ENCODE data around the gene PER1. TPM values are rescaled to one million over a fixed set of nuclear protein-coding genes. Genes with fewer than 3 reads are reported as not detected.
A peak's percentile ranks its signal among the peaks of the same experiment; 100 is the strongest.

Gene PER1
- total RNA-seq, 2 experiments from 2014 or later: 46.5 to 55.9 TPM

DNA sequence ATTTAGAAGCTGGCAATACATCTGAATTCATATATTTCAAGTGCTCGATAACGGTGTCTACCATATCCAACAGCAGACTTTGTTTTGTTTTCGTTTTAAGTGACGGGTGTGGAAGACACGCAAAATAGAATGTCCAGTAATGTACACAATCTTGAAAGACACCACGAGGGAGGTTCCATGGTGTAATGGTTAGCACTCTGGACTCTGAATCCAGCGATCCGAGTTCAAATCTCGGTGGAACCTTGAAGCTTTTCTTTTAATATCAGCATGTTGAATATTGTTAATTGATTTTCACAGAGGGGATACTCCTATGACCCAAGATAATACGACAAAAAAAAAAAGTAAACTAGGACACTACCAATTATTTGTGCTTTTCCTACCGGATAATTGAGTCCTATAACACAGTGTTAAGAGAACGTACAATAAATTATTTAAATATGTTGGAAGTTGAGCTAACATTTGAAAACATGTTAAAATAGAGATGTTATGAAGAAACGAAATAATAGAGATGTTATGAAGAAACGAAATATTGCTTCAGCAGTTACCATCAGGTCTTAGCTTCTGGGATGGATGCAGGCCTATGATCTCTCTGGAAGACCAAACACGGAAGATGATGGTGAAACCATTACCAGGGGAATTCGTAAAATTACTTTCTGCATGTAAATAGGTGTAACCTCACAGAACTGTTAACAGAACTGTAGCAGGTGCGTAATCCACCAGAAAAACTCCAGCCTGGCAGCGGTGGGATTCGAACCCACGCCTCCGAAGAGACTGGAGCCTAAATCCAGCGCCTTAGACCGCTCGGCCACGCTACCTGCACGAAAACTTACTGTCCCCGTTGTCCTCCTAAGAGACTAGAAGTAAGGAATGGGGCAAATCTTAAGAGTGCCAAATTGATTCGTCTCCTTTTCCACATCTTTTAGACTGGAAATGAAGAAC is 32.4 kb downstream of the PER1 start:
- ATAC-seq (peak; percentile 35), DNase-seq (peak; percentile 96)
- ChIA-PET CTCF (interaction anchor here (0.6 to 7.8 kb wide), 45 partner anchors 7 to 433 kb away, joined by 3 to 108 read pairs (median 6); partner anchors contain the start of genes AURKB, BORCS6, CTC1 and GUCY2D), POLR2A (interaction anchor here (0.6 to 5.0 kb wide), 12 partner anchors 19 to 504 kb away, joined by 3 to 52 read pairs (median 5); partner anchors contain the start of genes BORCS6, CTC1 and PFAS)
- Mint-ChIP-seq H3K9me3 (ENCODE audit: low read depth) (no peaks in the 10 kb centered on the region), H3K4me3 (peak overlapping the region; percentile 90), H3K27me3 (peaks cover 28% of the 10 kb centered on the region), H3K27ac (peak overlapping the region; percentile 90), H3K36me3 (ENCODE audit: low read depth) (peaks cover 5% of the 10 kb centered on the region), H3K4me1 (peaks cover 54% of the 10 kb centered on the region)
- intact Hi-C loops (cut with DNase I, micrococcal nuclease): loop anchor here (1.0 to 5.0 kb wide), 21 partner anchors 19 to 433 kb away; partner anchors contain the start of genes CTC1 (in 2 of the 2), RANGRF (in 2 of the 2), KDM6B (in 1 of the 2) and NDEL1 (in 1 of the 2)

DNA sequence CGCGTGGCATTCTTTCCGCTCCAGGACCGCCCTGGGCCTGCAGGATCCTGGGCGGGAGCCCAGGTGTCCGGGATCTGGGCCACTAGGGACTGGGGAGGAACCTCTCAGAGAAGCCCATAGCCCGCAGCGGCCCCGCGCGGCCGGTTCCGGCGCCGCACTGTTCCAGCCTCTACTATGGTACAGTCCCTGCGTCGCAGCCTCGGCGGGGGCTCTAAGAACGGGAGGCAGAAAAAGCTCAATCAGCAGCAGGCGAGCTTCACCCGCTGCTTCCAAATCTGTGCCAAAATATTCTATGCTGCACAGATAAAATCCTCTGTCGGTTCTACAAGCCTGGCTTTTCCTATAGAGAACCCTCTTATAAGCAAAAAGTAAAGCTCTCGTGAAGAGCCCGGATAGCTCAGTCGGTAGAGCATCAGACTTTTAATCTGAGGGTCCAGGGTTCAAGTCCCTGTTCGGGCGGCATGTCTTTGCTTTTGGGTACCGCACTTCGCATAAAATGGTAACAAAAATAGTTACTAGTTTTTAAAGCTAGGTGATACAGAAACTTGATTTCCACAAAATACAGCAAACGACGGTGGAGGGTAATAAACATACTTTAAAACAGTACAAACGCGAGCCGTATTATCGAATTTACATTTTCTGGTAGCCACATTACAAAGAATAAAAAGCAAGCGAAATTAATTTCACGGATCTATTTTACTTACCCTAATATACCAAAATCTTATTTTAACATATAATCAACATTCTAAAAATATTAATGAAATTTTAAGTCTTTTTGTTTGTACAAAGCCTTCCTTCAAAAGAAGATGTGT is 33.2 kb downstream of the PER1 start:
- no peaks in the 10 kb centered on the region for H3K9me3 Mint-ChIP-seq (ENCODE audit: low read depth)
- peaks cover 29% of the 10 kb centered on the region for H3K27me3 Mint-ChIP-seq
- H3K36me3 Mint-ChIP-seq (ENCODE audit: low read depth): peaks cover 5% of the 10 kb centered on the region
- peak; percentile 94 for DNase-seq
- ChIA-PET CTCF (interaction anchor here (0.6 to 7.8 kb wide), 46 partner anchors 8 to 432 kb away, joined by 3 to 108 read pairs (median 6); partner anchors contain the start of genes AURKB, BORCS6, CTC1 and GUCY2D), POLR2A (interaction anchor here (1.1 to 5.0 kb wide), 9 partner anchors 19 to 130 kb away, joined by 3 to 52 read pairs (median 11); partner anchors contain the start of genes BORCS6, CTC1 and PFAS)
- ATAC-seq: peak; percentile 58
- peak overlapping the region; percentile 90 for H3K4me3 Mint-ChIP-seq
- peaks cover 46% of the 10 kb centered on the region for H3K4me1 Mint-ChIP-seq
- peak overlapping the region; percentile 94 for H3K27ac Mint-ChIP-seq
- intact Hi-C loops (cut with DNase I, micrococcal nuclease): loop anchor here (1.0 to 5.0 kb wide), 16 partner anchors 20 to 432 kb away; partner anchors contain the start of genes CTC1 (in 2 of the 2), KDM6B (in 1 of the 2), PFAS (in 1 of the 2) and RANGRF (in 1 of the 2)

DNA sequence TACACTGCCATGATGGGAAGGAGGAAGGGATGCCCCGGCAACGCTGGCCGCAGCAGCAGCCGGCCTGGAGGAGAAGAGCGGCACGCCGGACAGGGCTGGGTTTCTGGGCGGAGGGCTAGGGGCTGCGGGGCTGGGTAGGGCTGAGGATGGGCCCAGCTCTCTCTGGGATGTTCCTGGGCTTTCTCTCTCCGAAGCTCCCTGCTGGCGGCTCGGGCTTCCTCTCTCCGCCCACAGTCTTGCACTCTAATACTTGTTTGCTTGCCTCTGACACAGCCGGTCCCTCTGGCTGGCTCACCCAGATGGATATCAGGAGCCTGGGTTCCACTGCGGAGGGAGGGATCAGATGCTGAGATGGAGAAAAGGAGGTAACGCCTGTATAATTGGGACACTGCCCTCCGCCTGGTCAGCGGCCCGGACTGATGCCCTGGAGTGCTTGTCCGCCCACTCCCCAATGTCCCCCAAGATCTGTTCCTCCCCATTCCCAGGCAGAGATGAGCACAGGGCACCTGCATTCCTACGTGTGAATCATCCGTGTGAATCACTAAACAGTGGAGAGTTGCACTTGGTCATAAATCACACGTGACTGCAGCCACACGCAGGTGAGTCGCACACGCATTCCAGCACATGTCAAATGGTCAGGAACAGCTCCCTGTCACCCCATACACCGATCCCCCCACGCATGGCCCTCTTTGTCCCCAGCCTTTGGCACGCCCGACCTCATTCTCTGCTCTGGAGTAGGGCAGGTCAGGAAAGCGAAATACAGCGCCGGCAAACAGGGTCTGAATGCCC is 34.0 kb downstream of the PER1 start, which contains the start of gene ALOXE3:
ALOXE3 (minus strand) TSS at position 535 of the 789 bp plus-strand sequence; CDS start at position 11, 524 bp downstream.
- intact Hi-C loops (cut with DNase I, micrococcal nuclease): loop anchor here (1.0 to 5.0 kb wide), 11 partner anchors 23 to 431 kb away; partner anchors contain the start of genes CTC1 (in 1 of the 2), KDM6B (in 1 of the 2), PFAS (in 1 of the 2) and RANGRF (in 1 of the 2)
- DNase-seq (peak; percentile 57), ATAC-seq (peak; percentile 2)
- H3K4me1 Mint-ChIP-seq: peaks cover 38% of the 10 kb centered on the region
- H3K27ac Mint-ChIP-seq: peak within 1 kb of the TSS; percentile 94
- no peaks in the 10 kb centered on the region for H3K9me3 Mint-ChIP-seq (ENCODE audit: low read depth)
- peaks cover 27% of the 10 kb centered on the region for H3K27me3 Mint-ChIP-seq
- H3K4me3 Mint-ChIP-seq: peak within 1 kb of the TSS; percentile 90
- ChIA-PET POLR2A (interaction anchor here (1.3 to 5.0 kb wide), 4 partner anchors 20 to 130 kb away, joined by 3 to 52 read pairs (median 14); partner anchors contain the start of genes CTC1 and PFAS), CTCF (interaction anchor here (0.7 to 7.8 kb wide), 35 partner anchors 10 to 636 kb away, joined by 3 to 108 read pairs (median 6); partner anchors contain the start of genes AURKB, BORCS6, CTC1 and GUCY2D)
- H3K36me3 Mint-ChIP-seq (ENCODE audit: low read depth): peaks cover 5% of the 10 kb centered on the region

DNA sequence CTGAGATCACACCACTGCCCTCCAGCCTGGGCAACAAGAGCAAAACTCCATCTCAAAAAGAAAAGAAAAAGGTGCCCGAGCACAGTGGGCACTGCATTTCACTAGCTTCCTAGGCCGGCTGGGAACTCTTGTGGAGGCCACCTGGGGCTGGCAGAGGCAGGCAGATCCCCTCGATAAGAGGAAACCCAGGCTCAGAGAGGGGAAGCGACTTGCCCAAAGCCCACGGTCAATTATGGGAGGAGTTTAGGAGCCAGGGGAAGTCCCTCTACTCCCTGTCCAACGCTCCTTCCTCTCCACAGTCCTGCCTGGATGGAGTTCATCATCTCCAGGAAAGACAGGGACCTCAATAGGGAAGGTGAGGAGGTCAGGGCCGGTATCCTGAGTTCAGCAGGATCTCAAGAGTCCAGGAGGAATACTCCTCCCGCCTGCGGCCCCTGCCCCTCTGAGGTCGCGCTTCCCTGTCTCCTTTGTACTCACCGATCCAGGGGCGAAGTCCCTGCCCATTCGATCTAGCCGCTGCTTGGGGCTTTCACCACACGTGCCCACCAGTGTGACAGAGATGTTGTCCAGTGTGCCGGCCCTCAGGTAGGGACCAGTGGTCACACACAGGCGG is 34.7 kb downstream of the PER1 start:
- POLR2A ChIA-PET: interaction anchor here (0.6 to 3.1 kb wide), 3 partner anchors 56 to 131 kb away, joined by 3 to 12 read pairs (median 3); partner anchors contain the start of genes CTC1 and PFAS
- Mint-ChIP-seq H3K27me3 (peaks cover 28% of the 10 kb centered on the region), H3K9me3 (ENCODE audit: low read depth) (no peaks in the 10 kb centered on the region), H3K27ac (no peak overlapping the region), H3K4me3 (peak overlapping the region; percentile 90), H3K36me3 (ENCODE audit: low read depth) (peaks cover 5% of the 10 kb centered on the region), H3K4me1 (peaks cover 32% of the 10 kb centered on the region)
- ATAC-seq: no peak
- no peak for DNase-seq
- intact Hi-C loops (cut with DNase I, micrococcal nuclease): loop anchor here in 1 of 2 experiments (5.0 kb wide), 1 partner anchor 235 kb away; no protein-coding TSS in a partner anchor
- CTCF ChIA-PET: interaction anchor here (0.6 to 7.8 kb wide), 13 partner anchors 10 to 637 kb away, joined by 3 to 108 read pairs (median 12); partner anchors contain the start of genes BORCS6 and SLC25A35

DNA sequence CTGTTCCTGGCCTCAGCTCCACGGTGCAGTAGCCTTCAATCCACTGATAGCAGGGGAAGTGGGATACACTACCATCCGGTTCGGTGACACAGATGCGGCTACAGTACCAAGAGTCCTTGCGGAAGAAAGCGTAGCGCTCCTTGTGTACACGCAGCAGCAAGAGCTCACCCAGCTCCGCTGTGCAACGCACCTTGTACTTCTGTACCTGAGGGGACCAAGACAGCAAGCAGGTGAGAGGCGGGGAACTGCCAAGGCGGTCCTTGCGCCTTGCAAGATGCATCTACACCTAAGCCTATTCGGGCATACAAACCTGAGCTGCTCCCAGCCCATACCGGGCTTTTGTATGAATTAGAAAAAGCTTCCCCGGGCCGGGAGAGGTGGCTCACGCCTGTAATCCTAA is 35.4 kb downstream of the PER1 start:
- ATAC-seq (no peak), DNase-seq (no peak)
- no peaks in the 10 kb centered on the region for H3K9me3 Mint-ChIP-seq (ENCODE audit: low read depth)
- peaks cover 5% of the 10 kb centered on the region for H3K36me3 Mint-ChIP-seq (ENCODE audit: low read depth)
- intact Hi-C loops (cut with DNase I, micrococcal nuclease): loop anchor here in 1 of 2 experiments (5.0 kb wide), 1 partner anchor 234 kb away; no protein-coding TSS in a partner anchor
- ChIA-PET POLR2A (interaction anchor here (0.6 to 0.8 kb wide), 2 partner anchors 56 to 102 kb away, joined by 3 read pairs; no protein-coding TSS in a partner anchor), CTCF (interaction anchor here (0.6 to 6.7 kb wide), 9 partner anchors 10 to 172 kb away, joined by 3 to 108 read pairs (median 4); no protein-coding TSS in a partner anchor)
- H3K27ac Mint-ChIP-seq: no peak overlapping the region
- peaks cover 30% of the 10 kb centered on the region for H3K4me1 Mint-ChIP-seq
- H3K4me3 Mint-ChIP-seq: no peak overlapping the region
- H3K27me3 Mint-ChIP-seq: peaks cover 28% of the 10 kb centered on the region

DNA sequence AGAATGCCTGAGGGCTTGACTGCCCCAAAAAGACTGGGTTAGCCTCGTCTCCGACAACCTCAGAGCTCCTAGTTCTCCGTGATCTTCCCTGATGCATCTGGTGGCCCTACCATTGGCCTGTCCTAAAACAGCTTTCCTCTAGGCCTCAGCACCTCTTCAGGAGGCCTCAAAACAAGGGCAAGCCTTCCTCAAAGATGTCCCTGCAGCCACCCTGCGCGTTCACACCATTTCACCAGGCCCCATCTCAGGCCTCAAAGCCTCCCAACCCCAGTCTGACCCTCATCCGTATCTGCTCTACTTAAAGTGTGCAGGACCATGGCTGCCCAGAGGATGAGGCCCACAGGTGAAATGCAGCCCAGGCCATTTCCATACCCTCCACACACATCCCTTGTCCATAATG is 41.3 kb downstream of the PER1 start:
- Mint-ChIP-seq H3K4me3 (no peak overlapping the region), H3K27me3 (peaks cover 27% of the 10 kb centered on the region), H3K4me1 (peaks cover 5% of the 10 kb centered on the region), H3K9me3 (ENCODE audit: low read depth) (no peaks in the 10 kb centered on the region), H3K27ac (no peak overlapping the region), H3K36me3 (ENCODE audit: low read depth) (no peaks in the 10 kb centered on the region)
- ChIA-PET CTCF (interaction anchor here (0.6 to 15.8 kb wide), 25 partner anchors 9 to 193 kb away, joined by 3 to 155 read pairs (median 4); partner anchors contain the start of genes ALOX12B and TMEM107), POLR2A (interaction anchor here (0.5 kb wide), 1 partner anchor 61 kb away, joined by 3 read pairs; no protein-coding TSS in a partner anchor)
- no peak for ATAC-seq
- DNase-seq: no peak
- intact Hi-C loops (cut with DNase I, micrococcal nuclease): loop anchor here (1.0 kb wide), 3 partner anchors 29 to 51 kb away; no protein-coding TSS in a partner anchor

DNA sequence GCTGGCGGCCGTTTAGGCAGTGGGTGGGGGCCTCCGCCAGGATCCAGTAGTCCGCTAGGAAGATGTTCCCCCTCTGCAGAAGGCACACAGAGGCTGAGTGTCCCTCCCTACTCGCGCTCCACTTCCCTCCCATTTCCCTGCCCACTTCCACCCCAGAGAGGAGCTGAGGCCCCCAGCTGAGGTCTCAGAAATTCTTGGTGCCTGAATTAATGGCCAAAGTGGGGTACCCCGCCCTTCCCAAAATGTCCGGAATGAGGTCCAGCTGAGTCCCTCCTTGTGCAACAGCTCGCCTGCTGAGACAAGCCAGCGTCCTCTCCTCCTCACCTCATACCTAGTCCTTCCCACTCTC is 41.8 kb downstream of the PER1 start:
- intact Hi-C loops (cut with DNase I, micrococcal nuclease): loop anchor here (1.0 kb wide), 3 partner anchors 28 to 50 kb away; no protein-coding TSS in a partner anchor
- Mint-ChIP-seq H3K36me3 (ENCODE audit: low read depth) (no peaks in the 10 kb centered on the region), H3K4me3 (no peak overlapping the region), H3K4me1 (peaks cover 5% of the 10 kb centered on the region), H3K27ac (no peak overlapping the region), H3K27me3 (peaks cover 24% of the 10 kb centered on the region), H3K9me3 (ENCODE audit: low read depth) (no peaks in the 10 kb centered on the region)
- DNase-seq (no peak), ATAC-seq (no peak)
- ChIA-PET POLR2A (interaction anchor here (0.5 kb wide), 1 partner anchor 62 kb away, joined by 3 read pairs; no protein-coding TSS in a partner anchor), CTCF (interaction anchor here (0.6 to 15.8 kb wide), 24 partner anchors 9 to 193 kb away, joined by 3 to 155 read pairs (median 4); partner anchors contain the start of genes ALOX12B and TMEM107)

DNA sequence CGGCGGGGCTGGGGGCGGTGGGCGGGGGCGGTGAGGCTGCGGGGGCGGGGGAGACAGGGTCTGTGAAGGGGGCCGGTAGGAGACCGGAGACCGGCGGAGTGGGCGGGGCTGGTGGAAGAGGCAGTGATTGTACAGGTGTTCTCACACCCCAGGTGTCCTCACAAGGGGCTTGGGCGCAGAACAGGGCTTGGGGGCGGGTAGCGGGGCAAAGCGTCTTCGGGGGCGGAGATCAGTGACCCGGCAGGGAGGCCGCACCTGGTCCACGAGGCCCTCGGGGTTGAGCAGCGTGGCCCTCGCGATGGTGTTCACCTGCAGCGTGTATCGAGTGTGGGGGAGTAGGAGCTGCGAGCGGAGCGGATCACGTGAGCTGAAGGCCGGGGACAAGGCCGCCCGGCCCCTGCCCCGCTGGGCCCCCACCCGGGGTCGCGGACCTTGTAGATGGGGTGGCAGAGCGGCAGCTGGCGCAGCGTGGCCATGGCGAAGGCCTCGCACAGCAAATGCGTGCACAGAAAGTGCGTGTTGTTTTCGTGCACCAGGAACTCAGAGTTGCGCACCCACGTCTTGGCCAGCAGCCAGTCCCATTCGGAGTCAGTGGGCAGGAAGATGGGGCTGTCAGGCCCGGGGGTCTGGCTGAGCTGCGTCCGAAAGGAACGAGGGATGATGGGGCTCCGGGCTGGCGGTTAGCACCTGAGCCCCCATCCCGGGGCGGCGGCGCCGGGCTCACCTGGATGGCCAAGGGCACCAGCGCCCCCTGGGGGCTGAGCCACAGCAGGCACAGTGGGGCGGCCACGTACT is 42.3 kb downstream of the PER1 start:
- H3K27me3 Mint-ChIP-seq: peaks cover 19% of the 10 kb centered on the region
- peak; percentile 97 for ATAC-seq
- no peaks in the 10 kb centered on the region for H3K9me3 Mint-ChIP-seq (ENCODE audit: low read depth)
- DNase-seq: peak; percentile 90
- POLR2A ChIA-PET: no interaction called here
- H3K4me1 Mint-ChIP-seq: peaks cover 5% of the 10 kb centered on the region
- H3K27ac Mint-ChIP-seq: no peak overlapping the region
- CTCF ChIA-PET: interaction anchor here (0.5 to 15.8 kb wide), 20 partner anchors 9 to 194 kb away, joined by 3 to 155 read pairs (median 6); partner anchors contain the start of genes ALOX12B and TMEM107
- peak overlapping the region; percentile 34 for H3K4me3 Mint-ChIP-seq
- H3K36me3 Mint-ChIP-seq (ENCODE audit: low read depth): no peaks in the 10 kb centered on the region
- intact Hi-C loops (cut with DNase I, micrococcal nuclease): loop anchor here (1.0 kb wide), 3 partner anchors 28 to 50 kb away; no protein-coding TSS in a partner anchor

All from activated CD4-positive, alpha-beta T cell treated with anti-CD3 and anti-CD28 coated beads for 36 hours (primary cell).